NOMO-1 treated with dmso at 0.1 percent for 144 hours (cell line): Measurements from ENCODE around the gene OR10P1.

Experiments
- DNase-seq: peaks from one replicate; lab custom pipeline; 2025; ENCODE audit not compliant: unreplicated experiment; lab: John Stamatoyannopoulos, UW

Gene OR10P1

DNA sequence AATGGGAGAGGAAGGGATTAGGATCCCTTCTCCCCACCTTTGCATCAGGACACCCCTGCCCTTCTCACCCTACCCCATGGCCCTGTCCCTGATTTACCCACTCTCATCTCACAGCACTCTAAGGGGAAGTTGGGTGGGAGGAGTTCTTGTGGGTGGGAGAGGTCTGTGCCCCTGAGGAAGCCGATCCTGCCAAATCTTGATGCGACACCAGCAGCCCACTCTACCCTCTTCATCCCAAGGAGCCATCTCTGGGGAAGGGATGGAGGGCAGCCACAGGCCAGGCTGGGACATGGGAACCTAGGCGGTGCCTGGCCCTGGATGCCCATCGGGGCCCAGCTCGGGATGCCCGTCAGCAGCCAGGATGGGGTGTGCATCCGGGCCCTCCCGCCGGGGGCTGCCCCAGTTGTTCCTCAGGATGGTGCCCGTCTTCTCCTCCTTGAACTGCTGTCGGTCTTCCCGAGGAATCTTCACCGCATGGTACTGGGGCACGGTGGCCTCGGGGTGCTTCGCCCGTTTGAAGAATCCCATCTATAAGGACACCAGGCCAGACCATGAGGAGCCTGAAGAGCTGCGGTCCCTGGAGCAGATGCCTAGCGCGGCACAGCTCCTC, 48.2 kb downstream of the OR10P1 start:
- DNase-seq = no peak

GRCh38 chr12:55685671-55686070, 49.0 kb downstream of the OR10P1 start:
- no peak for DNase-seq

GRCh38 chr12:55686366-55687010, 49.8 kb downstream of the OR10P1 start:
- DNase-seq = no peak
